K562 (cell line): Measurements from ENCODE around the gene FUBP3. TPM values are rescaled to one million over a fixed set of nuclear protein-coding genes. Genes with fewer than 3 reads are reported as not detected.

Experiments used
- ATAC-seq: fragments of 200-7000 bp; cut with Tn5 transposase; 3 replicates; pipeline ENCODE4 v1.9.1; 2020; ENCODE audit warnings: moderate library complexity
- BruUV-seq: library from RNA; stranded (reverse); fragments of 400-500 nt; replicated peaks from 2 replicates; lab custom pipeline; 2021; lab: Mats Ljungman, UMichigan
- CTCF ChIA-PET: fragments of 300-600 bp; formaldehyde crosslinking; extraction: SDS; loops from one replicate; lab custom pipeline; 2021; ENCODE audit warnings: low intra/inter-chr PET ratio; lab: Yijun Ruan, JAX
- POLR2A ChIA-PET: fragments of 300-600, 350-650 bp; sonication (Branson Sonifier 250); formaldehyde crosslinking; extraction: SDS; loops from one replicate; lab custom pipeline; 2021; ENCODE audit warnings: antibody characterized with exemption, inconsistent platforms; lab: Yijun Ruan, JAX
- DNase-seq, 4 experiments: peaks; one replicate each; pipeline versions ENCODE4 v3.0.0 to v3.0.0-alpha.2; 2011 to 2018; ENCODE audit warnings: low spot score in 3 of 4, mixed read lengths in 3 of 4; ENCODE audit errors: extremely low read depth in 1 of 4
- FAIRE-seq: peaks from 2 replicates; lab custom pipeline; 2011; peaks lifted over from hg19 to GRCh38; lab: Jason Lieb, UNC
- H2AFZ ChIP-seq: 2 replicates; pipeline ENCODE4 v1.6.0; 2011; ENCODE audit warnings: low read depth, low read length, control low read depth, inconsistent platforms
- H3K27ac ChIP-seq: fragments of 200-600 bp; 3 replicates; pipeline ENCODE4 v1.8.0; 2011; ENCODE audit warnings: low read depth, mild to moderate bottlenecking, control low read depth, inconsistent platforms, low read length, moderate library complexity, mixed read lengths; ENCODE audit errors: extremely low read depth
- H3K27me3 ChIP-seq, 2 experiments: fragments of 300-600 bp in 1 of 2; 2 replicates in 1 of 2; 3 replicates in 1 of 2; pipeline versions ENCODE4 v1.6.0 to v1.8.0; 2011; ENCODE audit warnings: inconsistent platforms in 2 of 2, low read length in 2 of 2, mild to moderate bottlenecking in 1 of 2, mixed read lengths in 1 of 2, moderate library complexity in 1 of 2; ENCODE audit not compliant: control insufficient read depth in 2 of 2, insufficient read depth in 2 of 2
- H3K36me3 ChIP-seq: fragments of 300-600 bp; 3 replicates; pipeline ENCODE4 v1.8.0; 2011; ENCODE audit warnings: mild to moderate bottlenecking, low read length, inconsistent platforms; ENCODE audit not compliant: control insufficient read depth, insufficient read depth
- H3K4me1 ChIP-seq, 2 experiments: fragments of 200-600 bp in 1 of 2; replicated peaks in 1 of 2; 2 replicates in 1 of 2; 3 replicates in 1 of 2; pipeline versions ENCODE4 v1.5.1 to v1.8.0; 2011; ENCODE audit warnings: inconsistent platforms in 2 of 2, low read length in 2 of 2, mild to moderate bottlenecking in 1 of 2, mixed read lengths in 1 of 2, moderate library complexity in 1 of 2; ENCODE audit not compliant: control insufficient read depth in 2 of 2, insufficient read depth in 2 of 2
- H3K4me2 ChIP-seq: 2 replicates; pipeline ENCODE4 v1.6.1; 2011; ENCODE audit warnings: low read length, control low read depth, inconsistent platforms, mixed read lengths; ENCODE audit not compliant: insufficient read depth
- H3K4me3 ChIP-seq: fragments of 200-600 bp; sonication (generic), shearing (Covaris generic); 2 replicates; pipeline ENCODE4 v1.5.1; 2016; ENCODE audit warnings: control low read depth, inconsistent platforms
- H3K79me2 ChIP-seq: fragments of 200-600 bp; 3 replicates; pipeline ENCODE4 v1.8.0; 2011; ENCODE audit warnings: low read length, inconsistent platforms; ENCODE audit not compliant: control insufficient read depth, insufficient read depth
- H3K9ac ChIP-seq, 2 experiments: 2 replicates each; pipeline versions ENCODE4 v1.6.0 to v1.6.1; 2011; ENCODE audit warnings: low read depth in 2 of 2, low read length in 2 of 2, control low read depth in 1 of 2, inconsistent platforms in 1 of 2, mild to moderate bottlenecking in 1 of 2, mixed read lengths in 1 of 2; ENCODE audit not compliant: insufficient read depth in 1 of 2
- H3K9me1 ChIP-seq: one replicate; pipeline ENCODE4 v1.6.0; 2011; ENCODE audit warnings: inconsistent platforms, mild to moderate bottlenecking, low read length, moderate library complexity; ENCODE audit not compliant: control insufficient read depth, insufficient read depth
- H3K9me3 ChIP-seq: replicated peaks from 2 replicates; pipeline ENCODE4 v1.5.1; 2011; ENCODE audit warnings: low read depth, low read length, inconsistent platforms; ENCODE audit not compliant: control insufficient read depth, insufficient read depth
- H4K20me1 ChIP-seq: replicated peaks from 2 replicates; pipeline ENCODE4 v1.6.1; 2011; ENCODE audit warnings: low read length, inconsistent platforms, mixed read lengths; ENCODE audit not compliant: control insufficient read depth, insufficient read depth
- CTCF ChIP-seq, 3 experiments: IDR thresholded peaks in 2 of 3; conservative IDR thresholded peaks in 1 of 3; 2 replicates each; pipeline ENCODE4 v1.5.1; 2011 to 2012; ENCODE audit warnings: low read length in 3 of 3, mild to moderate bottlenecking in 3 of 3, control low read depth in 2 of 3, improper control_type of control experiment in 1 of 3, inconsistent platforms in 1 of 3, low read depth in 1 of 3, mixed read lengths in 1 of 3, moderate library complexity in 1 of 3; ENCODE audit not compliant: insufficient read depth in 2 of 3
- FOXJ3 ChIP-seq: sonication (generic); formaldehyde crosslinking; IDR thresholded peaks from 2 replicates; pipeline ENCODE4 v1.4.0; 2020; ENCODE audit warnings: mild to moderate bottlenecking, missing genetic modification reagents
- MEF2D ChIP-seq: conservative IDR thresholded peaks from 2 replicates; pipeline ENCODE4 v1.6.1; 2016; ENCODE audit warnings: low read depth, missing genetic modification characterization, missing compliant biosample characterization
- NCOA1 ChIP-seq: fragments of 450-650 bp; IDR thresholded peaks from 2 replicates; pipeline ENCODE4 v1.6.1; 2016; ENCODE audit warnings: low read depth
- NKRF ChIP-seq: fragments of 450-650 bp; IDR thresholded peaks from 2 replicates; pipeline ENCODE4 v1.6.1; 2016; ENCODE audit warnings: borderline replicate concordance
- PATZ1 ChIP-seq: fragments of 250-450 bp; sonication (Bioruptor Pico); IDR thresholded peaks from 2 replicates; pipeline ENCODE4 v1.5.0; 2020; ENCODE audit warnings: mild to moderate bottlenecking, borderline replicate concordance
- POLR2G ChIP-seq: fragments of 200-400 bp; formaldehyde crosslinking; IDR thresholded peaks from 2 replicates; pipeline ENCODE4 v1.6.1; 2017; ENCODE audit warnings: low read depth, mild to moderate bottlenecking, antibody characterized with exemption, low read length, moderate library complexity
- RCOR1 ChIP-seq, 2 experiments: IDR thresholded peaks; 2 replicates each; pipeline ENCODE4 v1.6.1; 2012; ENCODE audit warnings: low read depth in 2 of 2, low read length in 2 of 2, borderline replicate concordance in 1 of 2, improper control_type of control experiment in 1 of 2
- TAF15 ChIP-seq: fragments of 200-400 bp; formaldehyde crosslinking; IDR thresholded peaks from 2 replicates; pipeline ENCODE4 v1.6.1; 2017; ENCODE audit warnings: mild to moderate bottlenecking, low read depth, low read length, moderate library complexity
- ZNF589 ChIP-seq: fragments of 200-800 bp; sonication (Bioruptor generic); IDR thresholded peaks from 2 replicates; pipeline ENCODE4 v1.6.1; 2016; ENCODE audit warnings: low read depth, missing genetic modification characterization, missing compliant biosample characterization
- WGBS: fragments of 100-300 bp; shearing (Covaris generic); methylation state at CpG from one replicate; pipeline ENCODE4 v1.1.6; 2016; ENCODE audit warnings: low coverage, mixed read lengths; ENCODE audit not compliant: insufficient coverage; ENCODE audit errors: missing lambda C conversion rate; 5-methylcytosine and 5-hydroxymethylcytosine counted together
- in situ Hi-C: fragments of 300-500 bp; cut with MboI; formaldehyde crosslinking; loops from 4 replicates; pipeline ENCODE4 v1.15.0; 2018; ENCODE audit warnings: inconsistent platforms, mixed read lengths
- intact Hi-C: fragments of 100-400 bp; cut with micrococcal nuclease; formaldehyde crosslinking; loops from 2 replicates; pipeline ENCODE4 v1.14.2; 2022
- polyA plus RNA-seq, 8 experiments: library from polyadenylated mRNA; depleted of rRNA in 4 of 8; stranded (reverse) in 5 of 8; unstranded in 3 of 8; fragments of >200 nt; fragmentation: Nextera tagmentation in 2 of 8; fragmentation: Illumina TruSeq in 1 of 8; extraction: Ambion mirVana in 2 of 8; extraction: Trizol in 1 of 8; gene quantifications; 2 replicates each; pipeline versions ENCODE4 v1.2.1 to v1.2.3, GENCODE V29; 2011 to 2014; ENCODE audit warnings: inconsistent platforms in 1 of 8, missing spikeins in 1 of 8
- total RNA-seq, 7 experiments: library from RNA; depleted of rRNA in 6 of 7; stranded (reverse); fragments of >200 nt in 6 of 7; fragmentation: Illumina TruSeq in 2 of 7; extraction: Trizol in 2 of 7; gene quantifications; 2 replicates each; pipeline versions ENCODE4 v1.2.1 to v1.2.3, GENCODE V29; 2011 to 2021; ENCODE audit warnings: low replicate concordance in 1 of 7

Gene FUBP3
- total and polyA plus RNA-seq, 9 of the 15 experiments (the other 6 are each of a cell fraction or from before 2014, with no cell fraction given) = 3.0 to 64.0 (median 48.1) TPM

DNA sequence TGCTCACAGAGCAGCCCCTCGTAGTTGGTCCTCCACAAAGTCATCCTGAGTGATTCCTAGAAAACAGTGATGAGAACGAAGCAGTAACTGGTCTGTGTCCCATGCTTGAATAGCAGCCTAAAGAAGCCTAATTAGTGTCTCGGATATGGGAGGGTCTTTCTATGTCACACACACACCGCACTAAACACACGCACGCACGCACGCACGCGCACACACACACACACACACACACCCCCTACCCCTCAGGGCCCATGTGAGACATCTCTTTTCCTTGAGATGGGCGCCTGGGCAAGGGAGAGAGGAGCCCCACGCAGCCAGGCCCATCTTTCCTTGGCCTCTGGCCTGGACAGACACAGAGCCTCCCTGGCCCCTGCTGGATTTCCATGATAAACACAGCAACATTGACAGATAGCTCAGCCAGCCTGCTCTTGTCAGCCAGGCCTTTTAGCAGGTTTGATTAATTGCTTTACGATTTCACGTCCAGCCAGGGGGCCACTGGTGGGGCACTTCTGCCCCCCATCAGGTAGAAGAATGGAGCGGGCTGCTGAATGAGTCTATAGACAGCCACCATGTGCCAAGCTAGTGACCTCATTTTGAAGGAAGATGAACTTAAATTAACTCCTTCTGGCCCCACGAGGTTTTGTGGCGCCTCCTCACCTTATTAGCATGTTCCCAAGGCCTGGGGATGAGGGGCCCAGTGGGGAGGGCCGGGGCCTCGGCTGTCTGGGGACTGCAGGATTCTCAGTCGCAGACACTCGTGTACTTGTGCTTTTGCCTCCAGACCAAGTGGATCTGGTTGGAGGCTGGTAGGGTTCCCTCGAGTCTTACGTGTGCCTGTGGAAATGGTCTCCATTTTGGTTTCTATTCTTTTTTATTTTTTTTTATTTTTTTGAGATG lies 48.8 kb downstream of the FUBP3 start:
- ChIA-PET POLR2A (interaction anchor here (0.7 kb wide), 1 partner anchor 414 kb away, joined by 3 read pairs; no protein-coding TSS in a partner anchor), CTCF (no interaction called here)
- H3K4me3 ChIP-seq = no peak overlapping the region
- H3K27ac ChIP-seq = no peak overlapping the region
- H3K27me3 ChIP-seq = no peaks in the 10 kb centered on the region
- FAIRE-seq = no peak
- no peaks in the 10 kb centered on the region for H3K9me1 ChIP-seq
- no peak for DNase-seq
- no peaks in the 10 kb centered on the region for H3K4me1 ChIP-seq
- H3K79me2 ChIP-seq = no peaks in the 10 kb centered on the region
- intact Hi-C loops (no loop called here), in situ Hi-C loops (no loop called here)
- no peak overlapping the region for H3K4me2 ChIP-seq
- ATAC-seq = no peak
- H3K36me3 ChIP-seq = peaks cover 92% of the 10 kb centered on the region; the same call in 2 of the 3 replicates
- no TSS peak for BruUV-seq
- WGBS = 88% methylated on average over 16 of the region's 23 CpGs
- no peaks in the 10 kb centered on the region for H3K9me3 ChIP-seq
- H4K20me1 ChIP-seq = peaks cover 9% of the 10 kb centered on the region
- no peak overlapping the region for H3K9ac ChIP-seq
- no peak overlapping the region for H2AFZ ChIP-seq
- TF ChIP-seq FOXJ3 (CRISPR knock-in tag) (no peak), RCOR1 (IDR thresholded peaks at IDR 0.05; ENCODE audit: borderline replicate concordance in 1 of 2, low read depth in 2 of 2, low read length in 2 of 2) (no peak), CTCF (IDR thresholded peaks at IDR 0.05 in 2 of 3, conservative IDR thresholded peaks at IDR 0.05 in 1 of 3; ENCODE audit: insufficient read depth in 2 of 3, low read depth in 1 of 3, low read length in 3 of 3) (no peak), PATZ1 (CRISPR knock-in tag) (no peak), NCOA1 (no peak), POLR2G (0 out of 2 replicates have a peak, but pooled peaks have one; percentile 18), MEF2D (tag) (no peak), NKRF (no peak), ZNF589 (no peak), TAF15 (no peak)
